ENCODE measurements around the gene GPA33. TPM values are rescaled to one million over a fixed set of nuclear protein-coding genes. Genes with fewer than 3 reads are reported as not detected.

The GPA33 gene, protein sequence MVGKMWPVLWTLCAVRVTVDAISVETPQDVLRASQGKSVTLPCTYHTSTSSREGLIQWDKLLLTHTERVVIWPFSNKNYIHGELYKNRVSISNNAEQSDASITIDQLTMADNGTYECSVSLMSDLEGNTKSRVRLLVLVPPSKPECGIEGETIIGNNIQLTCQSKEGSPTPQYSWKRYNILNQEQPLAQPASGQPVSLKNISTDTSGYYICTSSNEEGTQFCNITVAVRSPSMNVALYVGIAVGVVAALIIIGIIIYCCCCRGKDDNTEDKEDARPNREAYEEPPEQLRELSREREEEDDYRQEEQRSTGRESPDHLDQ
- total RNA-seq (2014; rRNA removed; shearing (Covaris generic)) = not detected in 2 replicates
- polyA plus RNA-seq (2015; cell fraction: cytosol; rRNA removed) = not detected in 2 replicates
- not detected in 2 replicates for polyA plus RNA-seq (2015; cell fraction: nucleus; rRNA removed)

- in situ Hi-C loops (cut with HindIII; ENCODE audit: low pct_unique_long_range_greater_than_20kb, low sequenced_read_pairs) = no loop called here
- no peak for DNase-seq (ENCODE audit: low read depth, low spot score)
These were observed at the start of gene GPA33 for GRCh38 chr1:167090314-167090942. Gene GPA33 (minus strand): TSS chr1:167090377. CDS start chr1:167090287, 90 bp downstream.

DNA sequence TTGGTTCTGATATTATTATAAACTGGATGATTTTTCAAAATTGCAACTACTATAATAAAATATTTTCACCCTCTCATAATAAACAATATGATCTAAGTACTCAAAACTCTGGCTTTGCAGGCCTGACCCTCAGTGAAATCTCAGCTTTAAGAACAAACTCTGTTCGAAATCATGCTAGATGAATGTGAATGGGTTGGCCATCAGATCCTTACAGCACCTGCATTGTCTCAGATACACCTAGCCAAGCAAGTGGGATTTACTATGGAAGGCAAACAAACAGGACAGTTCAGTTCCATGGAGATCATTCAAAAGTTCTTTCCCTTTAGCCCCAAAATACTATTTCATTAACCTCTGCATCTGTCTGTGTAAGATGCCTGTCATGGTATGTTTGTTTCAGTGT is 48.5 kb upstream of the GPA33 start:
- in situ Hi-C loops (cut with HindIII; ENCODE audit: low pct_unique_long_range_greater_than_20kb, low sequenced_read_pairs) = no loop called here

DNA sequence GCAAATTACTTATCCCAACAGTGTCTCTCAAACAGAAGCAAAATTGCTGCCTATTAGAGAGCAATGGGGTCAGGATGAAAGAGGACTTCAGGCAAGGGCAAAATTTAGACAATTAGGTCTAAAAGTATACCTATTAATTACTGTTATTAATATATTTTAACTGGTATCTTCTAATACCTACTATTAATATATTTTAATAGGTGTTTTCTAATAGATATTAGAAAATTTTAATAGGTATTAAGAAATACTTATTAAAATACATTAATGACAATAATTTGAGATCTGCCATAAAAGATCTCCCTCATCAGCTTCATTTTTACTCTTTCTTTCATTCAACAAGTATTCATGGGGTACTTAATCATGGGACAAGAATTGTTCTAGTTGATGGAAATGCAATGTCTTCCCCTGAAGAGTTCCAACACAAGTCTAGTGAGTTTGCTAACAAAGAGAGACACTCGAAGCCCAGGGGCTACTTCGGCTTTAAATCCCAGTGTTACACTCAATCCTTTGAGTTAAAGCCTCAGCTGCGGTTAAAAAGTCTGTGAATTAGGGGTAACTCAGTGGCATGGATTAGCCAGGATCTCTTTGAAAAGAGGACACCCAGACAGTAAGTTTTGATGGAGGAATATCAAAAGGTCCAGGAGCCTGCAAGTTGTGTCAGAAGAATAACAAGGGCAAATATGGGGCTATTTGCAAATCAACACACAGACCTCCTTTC is 47.8 kb upstream of the GPA33 start:
- in situ Hi-C loops (cut with HindIII; ENCODE audit: low pct_unique_long_range_greater_than_20kb, low sequenced_read_pairs) = no loop called here
- no peak for DNase-seq (ENCODE audit: low read depth, low spot score)

More for the DNA sequence above, 48.5 kb upstream of the GPA33 start:
- DNase-seq (ENCODE audit: low read depth, low spot score) = no peak

GRCh38 chr1:167137332-167137781 is 47.2 kb upstream of the GPA33 start:
- in situ Hi-C loops (cut with HindIII; ENCODE audit: low pct_unique_long_range_greater_than_20kb, low sequenced_read_pairs) = no loop called here
- DNase-seq (ENCODE audit: low read depth, low spot score) = no peak

DNA sequence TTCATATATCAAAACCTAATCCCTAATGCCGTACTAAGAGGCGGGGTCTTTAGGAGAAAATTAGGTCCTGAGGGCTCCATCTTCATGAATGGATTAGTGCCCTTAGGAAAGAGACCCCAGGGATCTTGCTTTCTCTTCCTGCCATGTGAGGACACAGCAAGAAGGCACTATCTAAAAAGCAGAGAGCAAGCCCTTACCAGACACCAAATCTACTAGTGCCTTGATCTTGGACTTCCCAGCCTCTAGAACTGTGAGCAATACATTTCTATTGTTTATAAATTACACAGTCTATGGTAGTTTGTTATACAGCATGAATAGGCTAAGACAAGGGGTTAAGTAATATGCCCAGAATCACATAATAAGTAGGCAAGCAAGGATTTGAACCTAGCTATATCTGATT is 46.6 kb upstream of the GPA33 start:
- in situ Hi-C loops (cut with HindIII; ENCODE audit: low pct_unique_long_range_greater_than_20kb, low sequenced_read_pairs) = no loop called here
- DNase-seq (ENCODE audit: low read depth, low spot score) = no peak

GRCh38 chr1:167136191-167136614 is 46.0 kb upstream of the GPA33 start:
- in situ Hi-C loops (cut with HindIII; ENCODE audit: low pct_unique_long_range_greater_than_20kb, low sequenced_read_pairs) = no loop called here
- peak; percentile 26 for DNase-seq (ENCODE audit: low read depth, low spot score)

DNA sequence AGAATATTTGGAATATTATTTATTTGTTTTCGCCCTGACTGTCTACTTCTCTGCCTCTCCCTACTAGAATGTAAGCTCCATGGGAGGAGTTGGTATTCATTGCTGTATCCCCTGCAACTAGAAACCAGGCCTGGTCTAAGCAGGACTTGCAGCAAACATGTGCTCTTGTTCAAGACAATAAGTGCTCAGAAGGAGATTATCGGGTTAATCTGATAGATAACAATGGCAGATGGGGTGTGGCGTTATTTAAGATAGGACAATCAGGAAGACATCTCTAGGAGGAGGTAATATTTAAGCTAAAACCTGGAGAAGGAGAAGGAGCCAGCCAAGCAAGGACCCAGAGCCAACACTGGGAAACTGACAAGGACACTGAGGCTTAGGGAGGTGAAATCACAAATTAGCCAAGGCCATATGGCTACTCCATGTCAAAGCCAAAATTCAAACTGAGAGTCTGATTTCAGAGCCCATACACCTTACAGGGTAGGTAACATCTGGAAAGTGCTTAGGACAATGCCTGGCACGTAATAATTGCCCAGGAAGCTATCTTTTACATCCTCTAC is 45.2 kb upstream of the GPA33 start:
- in situ Hi-C loops (cut with HindIII; ENCODE audit: low pct_unique_long_range_greater_than_20kb, low sequenced_read_pairs) = no loop called here

GRCh38 chr1:167132301-167133010 is 42.3 kb upstream of the GPA33 start:
- in situ Hi-C loops (cut with HindIII; ENCODE audit: low pct_unique_long_range_greater_than_20kb, low sequenced_read_pairs) = no loop called here
- no peak for DNase-seq (ENCODE audit: low read depth, low spot score)

More for the DNA sequence above, 45.2 kb upstream of the GPA33 start:
- DNase-seq (ENCODE audit: low read depth, low spot score) = no peak

- in situ Hi-C loops (cut with HindIII; ENCODE audit: low pct_unique_long_range_greater_than_20kb, low sequenced_read_pairs) = no loop called here
- DNase-seq (ENCODE audit: low read depth, low spot score) = no peak
These were observed 40.8 kb upstream of the GPA33 start for GRCh38 chr1:167130829-167131510.

DNA sequence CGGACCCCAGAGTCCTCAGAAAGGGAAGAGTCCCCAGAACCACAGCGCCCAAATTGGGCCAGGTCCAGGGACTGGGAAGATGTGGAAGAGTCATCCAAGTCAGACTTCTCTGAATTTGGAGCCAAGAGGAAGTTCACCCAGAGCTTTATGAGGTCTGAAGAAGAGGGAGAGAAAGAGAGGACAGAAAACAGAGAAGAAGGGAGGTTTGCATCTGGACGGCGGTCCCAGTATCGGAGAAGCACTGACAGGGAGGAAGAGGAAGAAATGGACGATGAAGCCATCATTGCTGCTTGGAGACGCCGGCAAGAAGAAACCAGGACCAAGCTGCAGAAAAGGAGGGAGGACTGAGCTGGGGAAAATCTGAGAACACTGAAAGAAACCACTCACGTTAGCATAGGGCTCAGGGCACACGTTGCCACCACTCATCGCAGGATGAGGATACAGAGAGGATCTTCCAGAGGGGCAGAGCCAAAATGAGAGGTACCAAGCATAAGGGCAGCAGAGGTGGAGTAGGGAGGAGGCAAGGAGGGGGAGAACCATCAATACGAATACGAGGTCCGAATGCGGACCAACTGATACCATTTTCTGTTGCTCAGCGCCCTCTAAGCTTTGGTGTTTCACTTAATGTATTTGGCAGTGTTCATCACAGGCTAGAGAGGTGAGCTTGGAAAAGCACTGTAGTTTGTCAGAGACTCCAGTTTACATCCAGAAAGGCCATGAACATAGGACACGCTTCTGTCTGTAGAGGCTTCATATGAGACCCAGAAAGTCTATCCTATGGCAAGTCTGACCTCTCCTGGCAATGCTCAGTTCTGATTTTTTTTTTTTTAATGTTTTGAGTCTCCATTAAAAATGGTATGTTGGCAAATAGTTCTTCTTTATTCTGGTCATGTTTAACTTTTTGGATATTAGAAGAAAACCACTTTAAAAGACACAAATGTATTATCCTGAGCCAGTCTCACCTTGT is 38.4 kb upstream of the GPA33 start:
- in situ Hi-C loops (cut with HindIII; ENCODE audit: low pct_unique_long_range_greater_than_20kb, low sequenced_read_pairs) = no loop called here
- peak; percentile 30 for DNase-seq (ENCODE audit: low read depth, low spot score)

- no peak for DNase-seq (ENCODE audit: low read depth, low spot score)
- in situ Hi-C loops (cut with HindIII; ENCODE audit: low pct_unique_long_range_greater_than_20kb, low sequenced_read_pairs) = no loop called here
These were observed 37.5 kb upstream of the GPA33 start for GRCh38 chr1:167127661-167128060.

- in situ Hi-C loops (cut with HindIII; ENCODE audit: low pct_unique_long_range_greater_than_20kb, low sequenced_read_pairs) = no loop called here
These were observed 37.1 kb upstream of the GPA33 start for GRCh38 chr1:167127236-167127635.

GRCh38 chr1:167126811-167127210 is 36.6 kb upstream of the GPA33 start:
- DNase-seq (ENCODE audit: low read depth, low spot score) = no peak
- in situ Hi-C loops (cut with HindIII; ENCODE audit: low pct_unique_long_range_greater_than_20kb, low sequenced_read_pairs) = no loop called here

More at GRCh38 chr1:167127236-167127635, 37.1 kb upstream of the GPA33 start:
- no peak for DNase-seq (ENCODE audit: low read depth, low spot score)

DNA sequence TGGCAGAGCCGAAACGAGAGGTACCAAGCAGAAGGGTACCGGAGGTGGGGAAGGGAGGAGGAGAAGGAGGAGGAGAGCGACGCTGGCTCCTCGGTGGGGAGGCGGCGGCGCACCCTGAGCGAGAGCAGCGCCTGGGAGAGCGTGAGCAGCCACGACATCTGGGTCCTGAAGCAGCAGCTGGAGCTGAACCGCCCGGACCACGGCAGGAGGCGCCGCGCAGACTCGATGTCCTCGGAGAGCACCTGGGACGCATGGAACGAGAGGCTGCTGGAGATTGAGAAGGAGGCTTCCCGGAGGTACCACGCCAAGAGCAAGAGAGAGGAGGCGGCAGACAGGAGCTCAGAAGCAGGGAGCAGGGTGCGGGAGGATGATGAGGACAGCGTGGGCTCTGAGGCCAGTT is 36.1 kb upstream of the GPA33 start:
- DNase-seq (ENCODE audit: low read depth, low spot score) = no peak
- in situ Hi-C loops (cut with HindIII; ENCODE audit: low pct_unique_long_range_greater_than_20kb, low sequenced_read_pairs) = no loop called here

GRCh38 chr1:167122568-167122967 is 32.4 kb upstream of the GPA33 start:
- in situ Hi-C loops (cut with HindIII; ENCODE audit: low pct_unique_long_range_greater_than_20kb, low sequenced_read_pairs) = no loop called here

GRCh38 chr1:167122121-167122480 is 31.9 kb upstream of the GPA33 start:
- no peak for DNase-seq (ENCODE audit: low read depth, low spot score)
- in situ Hi-C loops (cut with HindIII; ENCODE audit: low pct_unique_long_range_greater_than_20kb, low sequenced_read_pairs) = no loop called here

More at GRCh38 chr1:167122568-167122967, 32.4 kb upstream of the GPA33 start:
- no peak for DNase-seq (ENCODE audit: low read depth, low spot score)
